Measurements from ENCODE around the gene LTN1.
A peak's percentile ranks its signal among the peaks of the same experiment; 100 is the strongest.
"Not testable (repeated sequence)": the region's sequence is repeated elsewhere in the genome, so short reads cannot be mapped to it uniquely, and the experiment has no call there.

LTN1 gene

DNA sequence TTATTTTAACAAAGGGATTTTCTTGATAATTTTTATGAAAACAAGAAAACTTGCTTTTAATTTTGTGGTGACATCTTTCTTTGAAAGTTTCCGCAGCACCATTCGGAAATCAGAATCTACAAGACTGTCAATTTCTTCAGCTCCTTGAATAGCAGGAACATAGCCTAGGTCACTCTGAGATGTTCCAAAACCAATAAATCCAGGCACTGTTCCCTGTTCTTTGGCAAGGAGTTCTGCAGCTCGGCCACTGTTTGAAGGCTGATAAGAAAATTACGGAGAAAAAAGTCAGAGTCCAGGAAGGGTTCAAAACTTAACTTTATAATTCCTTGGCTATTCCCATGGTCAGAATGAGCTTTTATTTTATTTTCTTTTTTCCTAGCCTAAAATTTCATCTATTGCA lies 6.0 kb downstream of the LTN1 start:
- no peak for DNase-seq

DNA sequence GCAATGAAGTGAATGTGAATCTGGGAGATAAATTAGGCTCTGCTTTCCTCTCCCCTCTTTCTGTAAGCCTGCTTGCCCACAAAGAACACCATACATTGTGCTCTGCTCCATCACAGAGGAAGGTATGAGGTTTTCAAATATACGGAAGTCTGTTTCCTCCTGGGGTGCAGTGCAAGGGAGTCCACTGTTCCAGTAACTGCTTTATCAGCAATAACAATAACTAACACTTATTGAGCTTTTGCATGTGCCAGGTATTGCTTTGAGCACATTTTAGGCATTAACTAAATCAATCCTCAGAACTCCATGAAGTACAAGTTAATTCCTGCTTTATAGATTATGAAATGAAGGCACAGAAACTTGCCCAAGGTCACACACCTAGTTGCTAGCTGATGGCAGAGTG lies 10.0 kb downstream of the LTN1 start:
- DNase-seq: no peak

DNA sequence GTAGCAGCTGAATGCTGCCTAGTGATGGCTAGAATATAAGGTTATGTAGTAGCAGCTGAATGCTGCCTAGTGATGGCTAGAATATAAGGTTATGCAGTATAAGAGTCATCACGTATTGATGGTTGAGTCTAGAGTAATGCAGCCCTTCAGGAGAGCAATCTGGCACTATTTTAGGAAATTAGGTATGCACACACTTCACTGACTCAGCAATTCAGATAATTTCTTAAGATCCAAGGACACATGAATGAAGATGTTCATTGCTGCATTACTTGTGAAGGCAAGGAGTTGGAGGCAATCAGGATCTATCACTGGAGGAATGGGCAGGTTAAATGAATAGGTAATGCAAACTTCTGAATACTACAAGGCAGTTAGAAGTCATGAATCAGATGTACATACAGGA lies 13.6 kb downstream of the LTN1 start:
- DNase-seq: no peak

DNA sequence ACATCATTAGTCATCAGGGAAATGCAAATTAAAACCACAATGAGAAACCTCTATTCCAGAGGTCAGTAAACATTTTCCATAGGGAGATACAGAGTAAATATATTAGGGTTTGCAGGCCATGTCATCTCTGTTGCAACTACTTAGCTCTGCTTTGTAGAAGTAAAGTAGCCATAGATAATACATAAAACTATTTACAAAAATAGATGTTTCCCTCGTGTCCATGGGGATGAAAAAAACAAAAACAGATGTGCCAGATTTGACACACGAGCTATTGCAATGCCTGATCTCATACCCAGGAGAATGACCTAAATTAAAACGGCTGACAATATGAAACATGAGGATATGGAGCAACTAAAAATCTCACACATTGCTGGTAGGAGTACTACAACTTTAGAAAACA lies 17.3 kb downstream of the LTN1 start:
- no peak for DNase-seq

DNA sequence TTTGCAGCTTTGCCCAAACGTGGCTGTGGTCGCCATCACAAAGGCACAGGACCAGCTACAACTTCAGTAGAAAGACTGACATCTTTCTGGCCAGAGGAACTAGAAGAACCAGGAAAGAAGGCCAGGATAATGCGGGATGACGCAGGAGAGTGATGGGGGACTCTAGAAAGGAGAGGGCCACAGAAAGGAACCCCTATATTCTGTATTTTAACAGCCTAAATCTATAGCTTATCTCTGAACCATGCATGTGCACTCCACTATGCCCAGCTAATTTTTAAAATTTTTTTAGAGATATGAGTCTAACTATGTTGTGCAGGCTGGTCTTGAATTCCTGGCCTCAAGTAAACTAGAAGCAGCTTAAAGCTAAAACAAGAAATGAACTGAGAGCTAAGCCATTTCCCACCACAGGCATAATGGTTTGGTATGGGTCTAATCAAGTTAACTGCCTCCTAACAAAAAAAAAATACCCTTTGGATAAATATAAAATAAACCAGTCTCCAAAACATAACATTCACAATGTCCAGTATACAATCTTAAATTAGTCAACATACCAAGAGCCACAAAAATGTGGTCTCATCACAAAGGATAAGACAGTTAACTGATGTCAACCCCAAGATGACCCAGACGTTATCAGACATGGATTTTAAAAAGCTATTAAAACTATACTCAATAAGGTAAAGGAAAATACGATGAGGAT lies 18.0 kb downstream of the LTN1 start:
- no peak for DNase-seq

DNA sequence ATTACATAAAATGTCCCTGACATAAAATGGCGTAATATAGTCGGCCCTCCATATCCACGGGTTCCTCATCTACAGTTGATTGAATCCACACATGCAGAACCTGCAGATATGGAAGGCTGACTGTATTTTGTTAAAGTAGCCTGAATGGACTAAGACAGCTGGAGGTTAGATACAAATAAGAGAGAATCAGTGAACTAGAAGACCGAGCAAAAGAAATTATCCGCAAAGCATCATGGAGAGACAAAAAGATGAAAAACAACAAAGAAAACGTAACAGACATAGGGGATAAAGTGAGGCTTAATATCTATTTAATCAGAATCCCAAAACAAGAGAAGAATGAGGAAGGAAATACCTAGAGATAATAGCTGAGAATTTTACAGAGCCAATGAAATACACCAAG lies 20.3 kb downstream of the LTN1 start:
- DNase-seq: no peak

DNA sequence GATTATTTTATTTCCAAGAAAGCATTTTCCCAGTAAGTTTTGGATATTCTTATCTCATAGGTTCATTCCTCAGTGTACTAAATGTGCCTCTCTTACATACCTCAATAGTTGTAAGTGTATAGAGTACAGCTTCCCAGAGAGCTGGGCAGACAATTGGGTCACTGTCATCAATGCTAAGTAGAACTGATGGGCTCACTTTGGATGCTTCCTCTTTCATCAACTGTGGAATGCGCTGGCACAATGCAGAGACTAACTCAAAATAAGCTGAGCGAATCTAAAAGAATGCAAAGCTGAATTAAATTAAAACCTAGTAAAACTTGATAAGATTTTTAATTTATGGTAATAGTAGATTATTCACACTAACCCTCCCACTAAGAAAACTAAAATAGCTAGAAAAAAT lies 21.5 kb downstream of the LTN1 start:
- peak; percentile 69 for DNase-seq

DNA sequence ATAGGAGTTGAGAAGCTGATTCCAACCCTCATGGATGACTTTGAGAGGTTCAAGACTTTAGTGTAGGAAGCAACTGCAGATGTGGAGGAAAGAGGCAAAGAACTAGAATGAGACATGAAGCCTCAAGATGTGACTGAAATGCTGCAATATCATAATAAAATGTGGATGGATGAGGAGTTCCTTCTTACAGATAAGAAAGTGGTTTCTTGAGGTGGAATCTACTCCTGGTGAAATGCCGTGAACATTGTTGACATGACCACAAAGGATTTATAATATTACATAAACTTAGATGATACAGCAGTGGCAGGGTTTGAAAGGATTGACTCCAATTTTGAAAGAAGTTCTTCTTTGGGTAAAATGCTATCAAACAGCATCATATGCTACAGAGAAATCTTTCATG lies 28.8 kb downstream of the LTN1 start:
- no peak for DNase-seq

DNA sequence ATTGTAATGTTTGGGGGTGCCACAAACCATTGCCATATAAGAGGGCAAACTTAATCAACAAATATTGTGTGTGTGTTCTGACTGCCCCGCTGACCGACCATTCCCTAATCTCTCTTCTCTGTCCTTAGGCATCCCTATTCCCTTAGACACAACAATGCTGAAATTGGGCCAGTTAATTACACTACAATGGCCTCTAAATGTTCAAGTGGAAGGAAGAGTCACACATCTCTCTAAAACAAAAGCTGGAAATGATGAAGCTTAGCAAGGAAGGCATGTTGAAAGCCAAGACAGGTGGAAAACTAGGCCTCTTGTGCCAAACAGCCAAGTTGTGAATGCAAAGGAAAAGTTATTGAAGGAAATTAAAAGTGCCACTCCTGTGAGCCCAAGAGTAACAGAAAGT lies 30.2 kb downstream of the LTN1 start:
- no peak for DNase-seq

DNA sequence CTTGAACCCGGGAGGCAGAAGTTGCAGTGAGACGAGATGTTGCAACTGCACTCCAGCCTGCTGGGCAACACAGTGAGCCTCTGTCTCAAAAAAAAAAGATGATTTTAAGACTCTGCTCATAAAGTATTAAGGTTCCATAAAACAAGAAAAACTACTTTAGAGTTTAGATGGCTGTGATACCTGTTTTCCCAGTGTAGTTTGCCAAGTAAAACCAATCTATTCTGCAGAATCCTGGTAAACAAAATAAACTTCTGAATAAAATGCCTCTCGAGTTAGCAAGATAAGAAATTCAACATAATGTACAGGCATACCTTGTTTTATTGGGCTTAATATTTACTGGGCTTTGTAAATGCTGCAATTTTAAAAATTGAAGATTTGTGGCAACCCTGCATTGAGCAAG lies 30.8 kb downstream of the LTN1 start:
- DNase-seq: no peak

DNA sequence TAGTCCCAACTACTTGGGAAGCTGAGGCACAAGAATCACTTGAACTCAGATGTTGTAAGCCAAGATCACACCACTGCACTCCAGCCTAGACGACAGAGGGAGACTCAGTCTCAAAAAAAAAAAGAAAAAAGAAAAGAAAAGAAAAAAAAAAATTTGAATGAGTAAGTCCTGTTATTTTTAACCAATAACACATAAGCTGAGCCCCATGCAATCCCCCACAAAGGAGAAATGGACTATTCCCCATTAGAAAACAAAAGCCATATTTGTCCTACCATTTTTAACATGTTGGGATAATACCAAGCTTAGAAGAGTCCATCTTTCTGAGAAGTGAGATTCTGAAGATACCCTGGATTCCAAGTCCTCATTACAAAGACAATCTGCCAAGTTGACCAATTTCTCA lies 32.4 kb downstream of the LTN1 start:
- no peak for DNase-seq

DNA sequence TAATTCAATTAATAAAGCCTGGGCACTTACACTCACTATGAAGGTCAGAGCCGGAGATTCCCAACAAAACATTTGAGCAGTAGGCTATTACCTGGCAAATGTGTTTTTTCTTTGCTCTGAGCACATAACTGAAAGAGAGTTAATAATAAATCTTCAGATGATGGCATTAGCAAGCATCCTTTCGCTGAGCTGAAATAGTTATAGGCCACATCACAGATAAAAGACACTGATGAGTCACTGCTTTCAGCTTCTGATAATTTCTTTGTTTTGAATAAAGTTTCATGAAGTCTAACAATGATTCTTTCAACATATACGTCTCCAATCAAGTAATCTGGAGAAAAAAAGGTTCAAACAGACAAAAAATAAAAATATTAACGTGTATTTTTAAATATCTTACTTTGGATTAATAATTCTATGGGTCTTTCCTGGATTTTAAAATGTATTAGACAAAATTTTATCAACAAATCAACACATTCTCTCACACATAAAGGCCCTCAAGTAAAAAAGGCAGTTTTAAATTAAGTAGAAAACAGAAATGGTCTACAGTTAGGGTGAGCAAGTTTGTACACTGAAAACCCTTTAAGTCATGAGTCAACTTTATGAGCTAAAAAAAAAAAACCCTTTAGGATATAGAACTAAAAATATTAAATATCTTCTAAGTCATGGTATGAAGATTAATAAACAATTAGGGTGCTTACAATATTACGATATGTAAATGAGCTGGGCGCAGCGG lies 33.1 kb downstream of the LTN1 start:
- DNase-seq: no peak

DNA sequence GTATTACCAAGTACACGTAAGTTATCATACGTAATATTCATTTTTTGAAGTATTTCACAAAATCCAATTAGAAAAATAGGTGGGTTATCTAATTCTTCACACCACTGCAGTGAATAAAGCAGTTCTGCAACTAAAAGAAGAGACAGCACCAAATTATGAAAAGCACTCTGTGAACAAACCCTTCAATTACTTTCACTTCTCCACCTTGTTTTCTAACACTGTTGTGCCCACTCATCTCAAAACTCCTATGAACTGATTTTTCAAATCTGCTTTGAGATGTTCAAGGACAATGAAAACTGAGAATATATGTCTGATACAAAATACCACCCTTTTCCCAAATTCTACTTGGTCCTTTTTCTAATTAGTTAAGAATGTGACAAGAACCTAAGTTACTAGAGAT lies 39.4 kb downstream of the LTN1 start:
- no peak for DNase-seq

DNA sequence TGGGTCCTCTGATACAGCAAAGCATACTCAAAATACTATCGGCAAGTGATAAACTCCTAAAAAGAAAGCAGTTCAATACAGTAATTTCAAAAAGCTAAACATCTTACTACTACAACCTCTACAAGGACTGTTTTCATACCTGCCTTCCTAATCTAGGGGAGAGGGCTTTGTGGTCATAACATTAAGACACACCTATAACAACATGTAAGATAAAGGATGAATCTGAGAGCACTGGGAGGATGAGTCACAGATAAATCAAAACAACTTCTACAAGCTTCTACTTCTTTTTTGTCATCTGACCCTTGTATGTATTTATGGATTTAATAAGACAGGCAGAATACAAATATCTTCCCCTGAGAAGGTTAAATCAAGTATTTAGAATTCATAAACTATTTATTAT lies 40.0 kb downstream of the LTN1 start:
- DNase-seq: no peak

DNA sequence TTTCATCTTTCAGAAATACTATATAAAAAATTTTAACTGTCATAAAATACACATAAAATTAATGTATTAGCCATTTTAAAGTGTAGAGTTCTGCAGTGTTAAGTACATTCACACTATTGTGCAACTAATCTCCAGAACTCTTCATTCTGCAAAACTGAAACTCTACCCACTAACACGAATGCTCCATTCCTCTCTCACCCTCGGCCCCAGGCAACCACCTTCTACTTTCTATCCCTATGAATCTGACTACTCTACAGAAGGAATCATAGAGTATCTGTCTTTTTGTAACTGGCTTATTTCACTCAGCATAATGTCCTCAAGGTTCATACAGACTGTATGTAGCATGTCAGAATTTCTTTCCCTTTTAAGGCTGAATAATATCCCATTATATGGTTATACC lies 43.4 kb downstream of the LTN1 start:
- no peak for DNase-seq

DNA sequence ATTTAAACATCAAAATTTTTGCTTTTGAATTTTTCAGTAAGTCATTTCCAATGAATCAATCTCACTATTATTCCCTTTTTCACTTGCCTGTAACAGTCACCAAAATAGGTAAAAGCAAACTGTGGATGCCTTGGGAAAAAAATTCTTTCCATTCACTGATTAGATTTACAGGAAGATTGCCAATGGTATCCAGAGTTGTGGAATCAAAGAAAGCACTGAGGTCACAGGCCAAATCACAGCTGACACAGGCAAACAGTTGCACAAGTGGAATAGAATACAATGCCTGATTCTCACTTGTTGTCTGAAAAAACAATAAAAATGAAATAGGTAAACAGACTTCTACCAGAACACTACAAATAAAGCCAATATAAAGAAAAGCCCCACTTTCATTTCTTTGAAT lies 48.4 kb downstream of the LTN1 start:
- no peak for DNase-seq

DNA sequence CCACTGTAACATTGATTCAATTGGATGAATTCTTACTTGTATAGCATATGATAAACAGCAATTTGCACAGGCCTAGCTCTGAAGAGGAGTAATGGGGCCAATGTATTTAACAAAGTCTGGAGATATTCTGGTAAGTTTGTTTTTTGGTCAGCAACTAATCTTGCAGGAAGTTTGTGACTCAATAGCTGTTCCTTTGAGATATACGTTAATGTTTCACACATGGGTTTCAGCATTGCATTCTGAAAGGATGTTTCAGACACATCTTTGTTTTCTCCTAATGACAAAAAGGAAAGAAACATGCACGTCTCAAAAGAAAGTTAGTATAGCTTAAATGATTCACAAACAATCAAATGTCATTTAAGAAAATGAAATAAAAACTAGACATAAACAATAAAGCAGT lies 49.0 kb downstream of the LTN1 start:
- no peak for DNase-seq

DNA sequence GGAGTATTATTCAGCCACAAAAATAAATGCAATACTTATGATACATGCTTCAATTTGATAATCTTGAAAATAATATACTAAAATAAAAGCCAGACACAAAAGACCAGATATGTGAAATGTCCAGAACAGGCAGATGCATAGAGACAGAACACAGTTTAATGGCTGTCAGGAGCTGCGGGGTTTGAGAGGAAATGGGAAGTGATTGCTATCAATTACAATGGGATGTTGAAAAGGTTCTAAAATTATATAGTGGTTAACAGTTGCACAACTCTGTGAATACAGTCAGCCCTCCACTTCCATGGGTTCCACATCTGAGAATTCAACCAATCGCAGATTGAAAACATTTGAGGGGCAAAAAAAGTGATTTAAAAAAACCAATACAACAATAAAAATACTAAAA lies 54.0 kb downstream of the LTN1 start:
- no peak for DNase-seq

DNA sequence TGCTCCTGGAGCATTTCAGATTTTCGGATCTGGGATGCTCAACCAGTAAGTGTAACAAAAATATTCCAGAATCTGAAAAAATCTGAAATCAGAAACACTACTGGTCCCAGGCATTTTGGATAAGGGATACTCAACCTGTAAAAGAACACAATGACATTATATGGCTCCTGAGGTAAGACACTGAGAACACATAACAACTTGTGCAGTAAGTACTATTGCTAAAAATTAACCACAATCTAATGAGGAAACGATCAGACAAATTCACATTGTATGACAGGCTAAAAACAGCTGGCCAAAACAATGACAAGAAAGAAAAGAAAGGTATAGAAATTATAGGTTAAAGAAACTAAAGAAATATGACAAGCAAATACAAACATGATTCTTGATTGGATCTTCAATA lies 54.9 kb downstream of the LTN1 start:
- DNase-seq: no peak

DNA sequence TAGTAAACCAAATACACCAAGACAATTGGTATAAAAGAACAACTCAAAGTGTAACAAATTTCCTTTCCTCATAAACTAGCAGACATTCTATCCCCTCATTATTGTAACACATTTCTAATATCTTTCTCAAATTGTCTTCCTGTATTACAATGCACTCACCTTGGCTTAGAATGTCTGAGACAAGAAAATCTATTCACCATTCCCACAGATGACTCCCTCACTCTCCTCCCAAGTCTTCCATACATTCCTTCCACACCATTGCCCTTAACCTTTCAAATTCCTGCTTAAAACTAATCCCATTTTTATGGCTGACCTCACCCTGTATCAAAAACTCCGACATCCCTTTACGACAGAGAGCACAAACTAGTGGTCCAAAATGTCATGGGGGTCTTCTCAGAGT lies 56.0 kb downstream of the LTN1 start:
- no peak for DNase-seq

DNA sequence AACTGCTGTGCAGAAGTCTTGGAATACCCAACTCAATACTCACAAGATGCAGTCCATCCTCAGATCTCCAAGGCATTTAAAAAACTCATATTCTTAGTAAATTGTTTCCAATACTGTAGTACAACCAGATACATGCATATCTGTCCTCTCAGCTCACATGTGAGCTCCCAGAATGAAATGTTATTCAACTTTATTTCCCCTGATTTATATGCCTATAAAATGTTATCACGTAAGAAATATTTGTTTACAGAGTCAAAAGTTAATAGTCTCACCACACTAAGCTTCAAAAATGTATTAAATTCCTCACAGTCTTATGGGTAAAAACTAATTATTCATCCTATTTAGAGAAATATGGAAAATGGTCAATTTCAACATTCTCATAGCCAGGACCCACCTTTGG lies 56.6 kb downstream of the LTN1 start:
- no peak for DNase-seq

DNA sequence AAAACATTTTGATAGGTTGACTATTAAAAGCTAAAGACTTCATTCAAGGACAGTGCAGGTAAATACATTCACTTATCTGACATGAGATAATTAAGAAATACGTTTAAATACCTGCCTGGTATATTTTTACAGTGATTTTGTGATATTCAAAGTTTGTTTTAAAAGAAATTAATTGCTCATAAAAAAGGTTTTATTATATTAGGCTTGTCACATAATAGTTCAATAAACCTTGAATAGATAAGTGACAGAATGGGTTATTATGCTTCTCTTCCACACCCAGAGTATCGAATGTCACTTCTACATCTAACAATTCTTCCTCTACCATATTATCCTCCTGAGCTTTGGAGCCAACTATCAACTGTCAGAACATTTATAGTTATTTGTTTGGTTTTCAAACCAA lies 60.0 kb downstream of the LTN1 start:
- DNase-seq: no peak

DNA sequence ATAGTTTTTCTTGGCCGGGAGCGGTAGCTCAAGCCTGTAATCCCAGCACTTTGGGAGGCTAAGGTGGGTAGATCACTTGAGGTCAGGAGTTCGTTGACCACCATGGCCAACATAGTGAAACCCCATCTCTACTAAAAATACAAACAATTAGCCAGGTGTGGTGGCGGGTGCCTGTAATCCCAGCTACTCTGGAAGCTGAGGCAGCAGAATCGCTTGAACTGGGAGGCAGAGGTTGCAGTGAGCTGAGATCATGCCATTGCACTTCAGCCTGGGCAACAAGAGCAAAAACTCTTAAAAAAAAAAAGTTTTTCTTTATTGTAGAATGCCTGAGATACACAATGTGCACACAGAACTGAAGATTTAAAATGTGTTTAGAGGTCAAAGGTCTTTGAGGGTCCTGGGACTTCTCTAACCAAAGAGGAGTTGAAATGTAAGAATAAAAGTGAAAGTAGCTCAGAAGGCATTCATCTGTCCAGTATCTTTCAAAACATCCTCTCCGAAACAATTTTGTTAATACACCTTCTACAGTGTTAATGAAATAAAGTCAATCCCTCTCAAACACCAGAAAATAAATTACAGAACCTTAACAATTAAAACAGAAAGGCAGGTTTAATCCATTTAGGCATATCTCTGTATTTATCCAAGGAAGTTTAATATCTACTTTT lies 60.8 kb downstream of the LTN1 start:
- DNase-seq: not testable (repeated sequence)

Data from retina (tissue), 1 donor.